Ascending aorta (tissue), 2 donors: Measurements from ENCODE around the gene TMEM121. TPM values are rescaled to one million over a fixed set of nuclear protein-coding genes. Genes with fewer than 3 reads are reported as not detected.

Experiments
- DNase-seq, 2 donors: peaks; one replicate each; pipeline ENCODE4 v3.0.0-alpha.2; 2019; ENCODE audit warnings: low spot score in 2 of 2
- H3K27ac ChIP-seq, 2 donors: fragments of 200-600 bp; sonication (generic); one replicate each; pipeline ENCODE4 v1.5.1; 2016 to 2017; ENCODE audit warnings: mild to moderate bottlenecking in 1 of 2
- H3K27me3 ChIP-seq: fragments of 200-600 bp; sonication (generic); one replicate; pipeline ENCODE4 v1.5.1; 2017
- H3K36me3 ChIP-seq, 2 donors: fragments of 200-600 bp; sonication (generic); one replicate each; pipeline ENCODE4 v1.5.1; 2016
- H3K4me1 ChIP-seq, 2 donors: fragments of 200-600 bp; sonication (generic); one replicate each; pipeline ENCODE4 v1.5.1; 2016 to 2017; ENCODE audit warnings: mild to moderate bottlenecking in 1 of 2
- H3K4me3 ChIP-seq, 2 donors: fragments of 200-600 bp; sonication (generic); one replicate each; pipeline ENCODE4 v1.5.1; 2016 to 2017; ENCODE audit warnings: mild to moderate bottlenecking in 1 of 2
- H3K9me3 ChIP-seq, 2 donors: fragments of 200-600 bp; sonication (generic); one replicate each; pipeline ENCODE4 v1.5.1; 2016
- intact Hi-C: fragments of 100-400 bp; cut with DNase I; formaldehyde crosslinking; loops from one replicate; pipeline ENCODE4 v1.15.1; 2023
- total RNA-seq: library from RNA; depleted of rRNA; stranded (reverse); fragments of >200 nt; gene quantifications from one replicate; pipeline ENCODE4 v1.1.0, GENCODE V29; 2016
- TF ChIP-seq, protein P1 (sequence below), 3 experiments: fragments of 200-600 bp in 2 of 3; fragments of 450-650 bp in 1 of 3; sonication (generic) in 2 of 3; IDR thresholded peaks; one replicate each; pipeline ENCODE4 v1.5.1; 2016 to 2019; ENCODE audit warnings: antibody characterized with exemption in 3 of 3, mild to moderate bottlenecking in 1 of 3, moderate library complexity in 1 of 3

The TMEM121 gene
- total RNA-seq, 1 donor from 2014 or later, result 34.6 TPM

GRCh38 chr14:105508069-105508468 is 18.3 kb upstream of the TMEM121 start:
- Histone ChIP-seq H3K27me3 (no peaks in the 10 kb centered on the region), H3K36me3 (no peaks in the 10 kb centered on the region), H3K4me1 (no peaks in the 10 kb centered on the region), H3K27ac (no peak overlapping the region), H3K4me3 (no peak overlapping the region), H3K9me3 (no peaks in the 10 kb centered on the region)
- intact Hi-C loops, result no loop called here
- DNase-seq, result no peak
- TF ChIP-seq, protein P1, sequence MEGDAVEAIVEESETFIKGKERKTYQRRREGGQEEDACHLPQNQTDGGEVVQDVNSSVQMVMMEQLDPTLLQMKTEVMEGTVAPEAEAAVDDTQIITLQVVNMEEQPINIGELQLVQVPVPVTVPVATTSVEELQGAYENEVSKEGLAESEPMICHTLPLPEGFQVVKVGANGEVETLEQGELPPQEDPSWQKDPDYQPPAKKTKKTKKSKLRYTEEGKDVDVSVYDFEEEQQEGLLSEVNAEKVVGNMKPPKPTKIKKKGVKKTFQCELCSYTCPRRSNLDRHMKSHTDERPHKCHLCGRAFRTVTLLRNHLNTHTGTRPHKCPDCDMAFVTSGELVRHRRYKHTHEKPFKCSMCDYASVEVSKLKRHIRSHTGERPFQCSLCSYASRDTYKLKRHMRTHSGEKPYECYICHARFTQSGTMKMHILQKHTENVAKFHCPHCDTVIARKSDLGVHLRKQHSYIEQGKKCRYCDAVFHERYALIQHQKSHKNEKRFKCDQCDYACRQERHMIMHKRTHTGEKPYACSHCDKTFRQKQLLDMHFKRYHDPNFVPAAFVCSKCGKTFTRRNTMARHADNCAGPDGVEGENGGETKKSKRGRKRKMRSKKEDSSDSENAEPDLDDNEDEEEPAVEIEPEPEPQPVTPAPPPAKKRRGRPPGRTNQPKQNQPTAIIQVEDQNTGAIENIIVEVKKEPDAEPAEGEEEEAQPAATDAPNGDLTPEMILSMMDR (IDR thresholded peaks at IDR 0.05), result no peak

- no peak overlapping the region for H3K4me3 ChIP-seq
- TF ChIP-seq, protein P1 (IDR thresholded peaks at IDR 0.05), result no peak
- no peaks in the 10 kb centered on the region for H3K9me3 ChIP-seq
- H3K4me1 ChIP-seq, result no peaks in the 10 kb centered on the region
- no peaks in the 10 kb centered on the region for H3K36me3 ChIP-seq
- intact Hi-C loops, result no loop called here
- no peak for DNase-seq
- no peak overlapping the region for H3K27ac ChIP-seq
- no peaks in the 10 kb centered on the region for H3K27me3 ChIP-seq
Observed at GRCh38 chr14:105508601-105509000, 17.8 kb upstream of the TMEM121 start.

GRCh38 chr14:105517096-105517495 is 9.3 kb upstream of the TMEM121 start:
- intact Hi-C loops, result no loop called here
- H3K4me1 ChIP-seq, result no peaks in the 10 kb centered on the region
- no peaks in the 10 kb centered on the region for H3K9me3 ChIP-seq
- H3K27me3 ChIP-seq, result no peaks in the 10 kb centered on the region
- TF ChIP-seq, protein P1 (IDR thresholded peaks at IDR 0.05), result no peak
- H3K36me3 ChIP-seq, result no peaks in the 10 kb centered on the region
- H3K4me3 ChIP-seq, result no peak overlapping the region
- no peak overlapping the region for H3K27ac ChIP-seq
- DNase-seq, result no peak

GRCh38 chr14:105519946-105520698 is 6.3 kb upstream of the TMEM121 start:
- no peak overlapping the region for H3K27ac ChIP-seq
- no peak for DNase-seq
- H3K27me3 ChIP-seq, result no peaks in the 10 kb centered on the region
- H3K4me3 ChIP-seq, result no peak overlapping the region
- TF ChIP-seq, protein P1 (IDR thresholded peaks at IDR 0.05), result no peak
- intact Hi-C loops, result no loop called here
- no peaks in the 10 kb centered on the region for H3K36me3 ChIP-seq
- no peaks in the 10 kb centered on the region for H3K4me1 ChIP-seq
- H3K9me3 ChIP-seq, result no peaks in the 10 kb centered on the region

DNA sequence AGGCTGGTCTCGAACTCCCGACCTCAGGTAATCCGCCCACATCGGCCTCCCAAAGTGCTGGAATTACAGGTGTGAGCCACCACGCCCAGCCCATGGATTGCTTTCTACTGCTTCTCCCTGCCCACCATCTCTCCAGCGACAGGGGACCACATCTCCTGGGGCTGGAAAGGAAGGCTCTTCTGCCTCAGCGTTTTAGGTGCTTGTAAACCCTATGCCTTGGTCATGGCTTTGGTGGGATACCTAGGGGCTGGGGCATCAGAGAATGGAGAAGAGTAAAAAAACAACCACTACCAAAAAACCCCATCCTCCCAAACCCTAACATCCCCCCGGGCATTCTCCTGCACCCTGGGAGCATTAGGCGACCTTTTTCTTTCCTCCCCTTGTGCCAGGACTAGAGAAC is 1.1 kb upstream of the TMEM121 start:
- intact Hi-C loops, result loop anchor here (5.0 kb wide), 1 partner anchor 433 kb away; no protein-coding TSS in a partner anchor
- Histone ChIP-seq H3K36me3 (no peaks in the 10 kb centered on the region), H3K4me3 (no peak overlapping the region), H3K4me1 (peaks cover 12 to 21% of the 10 kb centered on the region in 2 donors), H3K9me3 (no peaks in the 10 kb centered on the region), H3K27me3 (no peaks in the 10 kb centered on the region), H3K27ac (peak overlapping the region; percentile 40 to 55)
- TF ChIP-seq, protein P1 (IDR thresholded peaks at IDR 0.05), result no peak
- no peak for DNase-seq
